Uterus (tissue), 2 donors: Measurements from ENCODE around the gene MTARC2.
A peak's percentile ranks its signal among the peaks of the same experiment; 100 is the strongest.

Source experiments
- POLR2A ChIP-seq, 2 donors: fragments of 450-650 bp; IDR thresholded peaks; one replicate each; pipeline ENCODE4 v1.6.1; 2016; ENCODE audit warnings: antibody characterized with exemption in 2 of 2, mild to moderate bottlenecking in 1 of 2, moderate library complexity in 1 of 2
- TF ChIP-seq, protein P1 (sequence below), 4 experiments: fragments of 200-600 bp in 2 of 4; fragments of 450-650 bp in 2 of 4; sonication (generic) in 2 of 4; IDR thresholded peaks; one replicate each; pipeline ENCODE4 v1.5.1; 2016 to 2019; ENCODE audit warnings: antibody characterized with exemption in 4 of 4, mild to moderate bottlenecking in 2 of 4, moderate library complexity in 1 of 4

DNA sequence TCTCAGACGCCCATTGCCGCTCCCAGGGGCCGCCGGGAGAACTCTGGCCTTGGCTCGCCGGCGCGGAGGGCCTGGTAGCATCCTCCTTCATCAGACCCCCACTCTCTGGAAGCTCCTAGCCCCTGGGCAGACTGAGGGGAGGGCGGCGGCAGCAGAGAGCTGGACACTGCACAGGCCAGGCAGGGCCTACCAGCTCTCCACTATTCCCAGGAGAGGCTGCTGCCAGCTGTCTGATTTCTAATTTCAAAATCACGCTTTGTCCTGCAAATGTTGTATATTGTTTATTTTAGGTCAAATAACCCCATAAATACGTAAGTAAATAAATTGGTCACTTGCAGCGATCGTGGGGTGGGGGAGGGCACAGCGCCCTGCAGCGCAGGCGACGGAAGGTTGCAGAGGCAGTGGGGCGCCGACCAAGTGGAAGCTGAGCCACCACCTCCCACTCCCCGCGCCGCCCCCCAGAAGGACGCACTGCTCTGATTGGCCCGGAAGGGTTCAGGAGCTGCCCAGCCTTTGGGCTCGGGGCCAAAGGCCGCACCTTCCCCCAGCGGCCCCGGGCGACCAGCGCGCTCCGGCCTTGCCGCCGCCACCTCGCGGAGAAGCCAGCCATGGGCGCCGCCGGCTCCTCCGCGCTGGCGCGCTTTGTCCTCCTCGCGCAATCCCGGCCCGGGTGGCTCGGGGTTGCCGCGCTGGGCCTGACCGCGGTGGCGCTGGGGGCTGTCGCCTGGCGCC lies 38.4 kb downstream of the MTARC2 start, which contains the start of gene MTARC1:
- TF ChIP-seq, protein P1, sequence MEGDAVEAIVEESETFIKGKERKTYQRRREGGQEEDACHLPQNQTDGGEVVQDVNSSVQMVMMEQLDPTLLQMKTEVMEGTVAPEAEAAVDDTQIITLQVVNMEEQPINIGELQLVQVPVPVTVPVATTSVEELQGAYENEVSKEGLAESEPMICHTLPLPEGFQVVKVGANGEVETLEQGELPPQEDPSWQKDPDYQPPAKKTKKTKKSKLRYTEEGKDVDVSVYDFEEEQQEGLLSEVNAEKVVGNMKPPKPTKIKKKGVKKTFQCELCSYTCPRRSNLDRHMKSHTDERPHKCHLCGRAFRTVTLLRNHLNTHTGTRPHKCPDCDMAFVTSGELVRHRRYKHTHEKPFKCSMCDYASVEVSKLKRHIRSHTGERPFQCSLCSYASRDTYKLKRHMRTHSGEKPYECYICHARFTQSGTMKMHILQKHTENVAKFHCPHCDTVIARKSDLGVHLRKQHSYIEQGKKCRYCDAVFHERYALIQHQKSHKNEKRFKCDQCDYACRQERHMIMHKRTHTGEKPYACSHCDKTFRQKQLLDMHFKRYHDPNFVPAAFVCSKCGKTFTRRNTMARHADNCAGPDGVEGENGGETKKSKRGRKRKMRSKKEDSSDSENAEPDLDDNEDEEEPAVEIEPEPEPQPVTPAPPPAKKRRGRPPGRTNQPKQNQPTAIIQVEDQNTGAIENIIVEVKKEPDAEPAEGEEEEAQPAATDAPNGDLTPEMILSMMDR (IDR thresholded peaks at IDR 0.05) = peak in 1 of 4 experiments; percentile 14
- TF ChIP-seq POLR2A (IDR thresholded peaks at IDR 0.05) = no peak
